ENCODE results near the gene OPN4. TPM values are rescaled to one million over a fixed set of nuclear protein-coding genes. Genes with fewer than 3 reads are reported as not detected.

OPN4 gene
- total and polyA plus RNA-seq, 2 experiments from 2014 or later: not detected

DNA sequence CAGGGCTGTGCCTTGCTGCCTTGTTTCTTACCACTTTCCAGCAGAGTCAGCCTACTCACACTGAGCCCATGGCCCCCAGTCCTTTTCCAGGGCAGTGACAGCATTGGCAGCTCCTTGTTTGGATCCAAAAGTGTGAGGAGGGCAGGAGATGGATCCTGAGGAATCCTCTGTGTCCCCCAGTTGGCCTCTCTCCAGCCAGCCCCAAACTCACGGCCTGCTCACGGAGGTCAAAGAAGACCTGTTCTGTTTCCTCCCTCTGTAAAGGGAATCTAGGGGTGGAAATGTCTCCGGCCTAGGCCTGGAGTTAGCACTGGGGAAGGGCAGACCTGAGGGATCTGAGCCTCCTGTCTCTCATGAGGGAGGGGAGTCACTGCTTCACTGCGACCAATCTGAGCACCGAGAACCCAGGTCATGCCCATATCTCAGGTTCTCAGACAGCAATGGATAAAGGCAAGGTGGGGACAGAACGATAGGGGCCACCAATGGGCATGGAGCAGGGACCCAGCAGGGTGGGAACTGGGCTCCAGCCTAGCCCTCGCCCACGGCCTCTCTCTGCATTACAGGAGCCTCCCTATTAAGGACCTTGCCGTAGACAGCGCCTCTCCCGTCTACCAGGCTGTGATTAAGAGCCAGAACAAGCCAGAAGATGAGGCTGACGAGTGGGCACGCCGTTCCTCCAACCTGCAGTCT, 37.1 kb downstream of the OPN4 start:
- Histone ChIP-seq H3K27ac (no peak overlapping the region), H3K79me2 (no peaks in the 10 kb centered on the region), H3K4me2 (no peak overlapping the region), H4K20me1 (ENCODE audit: insufficient read depth, poor library complexity, severe bottlenecking) (no peaks in the 10 kb centered on the region), H3K36me3 (replicated peaks; ENCODE audit: insufficient read depth, low read depth) (no peaks in the 10 kb centered on the region), H3K9me2 (replicated peaks; ENCODE audit: insufficient read depth) (no peaks in the 10 kb centered on the region), H3K4me1 (ENCODE audit: insufficient read depth) (peaks cover 5% of the 10 kb centered on the region), H2AFZ (no peak overlapping the region), H3K27me3 (no peaks in the 10 kb centered on the region), H3K4me3 (no peak overlapping the region), H3K9me3 (ENCODE audit: low read depth) (no peaks in the 10 kb centered on the region)
- 95% methylated on average over 14 of the region's 14 CpGs for WGBS (ENCODE audit: low lambda C conversion rate, missing lambda C conversion rate)
- no peak for DNase-seq (ENCODE audit: low spot score)
- no peak for TF ChIP-seq EZH2 (IDR thresholded peaks at IDR 0.05; ENCODE audit: borderline replicate concordance)
- TF ChIP-seq EZH2phosphoT487 (IDR thresholded peaks at IDR 0.05; ENCODE audit: low read depth, severe bottlenecking, unreplicated experiment): no peak
- TF ChIP-seq, protein P1, sequence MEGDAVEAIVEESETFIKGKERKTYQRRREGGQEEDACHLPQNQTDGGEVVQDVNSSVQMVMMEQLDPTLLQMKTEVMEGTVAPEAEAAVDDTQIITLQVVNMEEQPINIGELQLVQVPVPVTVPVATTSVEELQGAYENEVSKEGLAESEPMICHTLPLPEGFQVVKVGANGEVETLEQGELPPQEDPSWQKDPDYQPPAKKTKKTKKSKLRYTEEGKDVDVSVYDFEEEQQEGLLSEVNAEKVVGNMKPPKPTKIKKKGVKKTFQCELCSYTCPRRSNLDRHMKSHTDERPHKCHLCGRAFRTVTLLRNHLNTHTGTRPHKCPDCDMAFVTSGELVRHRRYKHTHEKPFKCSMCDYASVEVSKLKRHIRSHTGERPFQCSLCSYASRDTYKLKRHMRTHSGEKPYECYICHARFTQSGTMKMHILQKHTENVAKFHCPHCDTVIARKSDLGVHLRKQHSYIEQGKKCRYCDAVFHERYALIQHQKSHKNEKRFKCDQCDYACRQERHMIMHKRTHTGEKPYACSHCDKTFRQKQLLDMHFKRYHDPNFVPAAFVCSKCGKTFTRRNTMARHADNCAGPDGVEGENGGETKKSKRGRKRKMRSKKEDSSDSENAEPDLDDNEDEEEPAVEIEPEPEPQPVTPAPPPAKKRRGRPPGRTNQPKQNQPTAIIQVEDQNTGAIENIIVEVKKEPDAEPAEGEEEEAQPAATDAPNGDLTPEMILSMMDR (IDR thresholded peaks at IDR 0.05; ENCODE audit: poor library complexity): no peak

DNA sequence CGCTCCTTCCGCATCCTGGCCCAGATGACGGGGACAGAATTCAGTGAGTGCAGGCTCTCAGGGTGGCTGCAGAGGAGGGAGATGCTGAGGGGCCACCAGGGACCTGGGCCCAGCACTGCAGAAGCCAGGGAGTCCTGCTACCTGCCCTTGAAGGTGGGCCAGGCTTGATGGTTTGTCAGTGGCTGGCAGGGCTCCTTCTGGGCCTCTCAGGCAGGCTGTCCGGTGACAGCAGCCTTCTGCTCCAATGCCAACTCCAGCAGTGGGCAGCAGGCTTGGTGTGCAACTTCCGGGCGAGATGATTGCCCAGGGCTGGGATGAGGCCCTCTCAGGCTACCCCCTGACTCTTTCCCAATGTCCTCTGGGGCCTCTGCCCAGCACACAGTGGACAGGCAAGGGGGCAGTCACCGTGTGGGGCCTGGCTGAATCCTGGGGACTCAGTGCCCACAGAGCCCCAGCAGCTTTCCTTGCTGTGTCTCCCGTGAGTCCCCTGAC, 37.7 kb downstream of the OPN4 start:
- H3K4me1 ChIP-seq (ENCODE audit: insufficient read depth): peaks cover 5% of the 10 kb centered on the region
- H3K4me3 ChIP-seq: no peak overlapping the region
- H3K79me2 ChIP-seq: no peaks in the 10 kb centered on the region
- no peak overlapping the region for H2AFZ ChIP-seq
- no peaks in the 10 kb centered on the region for H3K9me2 ChIP-seq (replicated peaks; ENCODE audit: insufficient read depth)
- H3K27ac ChIP-seq: no peak overlapping the region
- no peaks in the 10 kb centered on the region for H4K20me1 ChIP-seq (ENCODE audit: insufficient read depth, poor library complexity, severe bottlenecking)
- WGBS (ENCODE audit: low lambda C conversion rate, missing lambda C conversion rate): over 99% methylated on average over 8 of the region's 8 CpGs
- H3K36me3 ChIP-seq (replicated peaks; ENCODE audit: insufficient read depth, low read depth): no peaks in the 10 kb centered on the region
- H3K27me3 ChIP-seq: no peaks in the 10 kb centered on the region
- H3K4me2 ChIP-seq: no peak overlapping the region
- no peaks in the 10 kb centered on the region for H3K9me3 ChIP-seq (ENCODE audit: low read depth)
- no peak for DNase-seq (ENCODE audit: low spot score)
- no peak for TF ChIP-seq EZH2phosphoT487 (IDR thresholded peaks at IDR 0.05; ENCODE audit: low read depth, severe bottlenecking, unreplicated experiment)
- TF ChIP-seq, protein P1 (IDR thresholded peaks at IDR 0.05; ENCODE audit: poor library complexity): no peak
- TF ChIP-seq EZH2 (IDR thresholded peaks at IDR 0.05; ENCODE audit: borderline replicate concordance): no peak

DNA sequence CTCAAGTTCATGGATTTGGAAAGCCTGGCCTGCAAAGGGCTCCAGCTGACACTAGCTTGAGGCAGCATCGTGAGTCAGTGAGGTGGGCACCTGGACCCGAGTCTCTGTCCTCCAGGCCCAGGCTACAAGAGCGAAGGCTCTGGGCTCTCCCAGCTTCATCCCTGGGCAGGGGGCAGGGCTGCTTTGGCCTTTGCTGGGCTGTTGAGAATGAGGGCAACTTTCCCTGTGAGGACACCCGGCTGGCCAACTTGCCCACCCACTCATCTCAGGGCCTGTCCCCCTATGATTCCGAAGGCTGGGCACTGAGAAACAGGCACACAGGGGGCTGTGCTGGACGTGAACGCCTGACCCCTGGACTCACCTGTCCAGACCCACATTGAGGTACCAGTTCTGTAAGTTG, 38.3 kb downstream of the OPN4 start:
- H3K79me2 ChIP-seq: no peaks in the 10 kb centered on the region
- no peak for DNase-seq (ENCODE audit: low spot score)
- no peaks in the 10 kb centered on the region for H4K20me1 ChIP-seq (ENCODE audit: insufficient read depth, poor library complexity, severe bottlenecking)
- H3K9me2 ChIP-seq (replicated peaks; ENCODE audit: insufficient read depth): no peaks in the 10 kb centered on the region
- H3K4me3 ChIP-seq: no peak overlapping the region
- H3K4me2 ChIP-seq: no peak overlapping the region
- 91% methylated on average over 7 of the region's 7 CpGs for WGBS (ENCODE audit: low lambda C conversion rate, missing lambda C conversion rate)
- no peaks in the 10 kb centered on the region for H3K9me3 ChIP-seq (ENCODE audit: low read depth)
- H3K4me1 ChIP-seq (ENCODE audit: insufficient read depth): peaks cover 5% of the 10 kb centered on the region
- no peak overlapping the region for H2AFZ ChIP-seq
- H3K27ac ChIP-seq: no peak overlapping the region
- no peaks in the 10 kb centered on the region for H3K27me3 ChIP-seq
- no peaks in the 10 kb centered on the region for H3K36me3 ChIP-seq (replicated peaks; ENCODE audit: insufficient read depth, low read depth)
- TF ChIP-seq EZH2phosphoT487 (IDR thresholded peaks at IDR 0.05; ENCODE audit: low read depth, severe bottlenecking, unreplicated experiment) (no peak), EZH2 (IDR thresholded peaks at IDR 0.05; ENCODE audit: borderline replicate concordance) (no peak)
- TF ChIP-seq, protein P1 (IDR thresholded peaks at IDR 0.05; ENCODE audit: poor library complexity): no peak
